ENCODE measurements around the gene DLX6. TPM values are rescaled to one million over a fixed set of nuclear protein-coding genes. Genes with fewer than 3 reads are reported as not detected.

Gene DLX6
- total RNA-seq, 6 experiments from 2014 or later, result not detected

- H3K4me1 Mint-ChIP-seq (ENCODE audit: low read depth), result no peaks in the 10 kb centered on the region
- H3K4me3 Mint-ChIP-seq, result no peak overlapping the region
- no peaks in the 10 kb centered on the region; the same call in 1 of the 2 replicates for H3K36me3 Mint-ChIP-seq (ENCODE audit: low read depth)
- DNase-seq, result no peak
- TF ChIP-seq CTCF (IDR thresholded peaks at IDR 0.05), result no peak
- H3K9me3 Mint-ChIP-seq, result no peaks in the 10 kb centered on the region
- H3K27me3 Mint-ChIP-seq (ENCODE audit: insufficient read depth), result peaks cover 50% of the 10 kb centered on the region
- H3K27ac Mint-ChIP-seq, result no peak overlapping the region
Observed at GRCh38 chr7:97004247-97005182, 838 bp upstream of the DLX6 start.

GRCh38 chr7:97006055-97006815 is 882 bp downstream of the DLX6 start:
- Mint-ChIP-seq H3K27me3 (ENCODE audit: insufficient read depth) (peaks cover 52% of the 10 kb centered on the region), H3K4me3 (peak overlapping the region; percentile 42), H3K9me3 (no peaks in the 10 kb centered on the region), H3K4me1 (ENCODE audit: low read depth) (no peaks in the 10 kb centered on the region), H3K27ac (no peak overlapping the region), H3K36me3 (ENCODE audit: low read depth) (no peaks in the 10 kb centered on the region; the same call in 1 of the 2 replicates)
- TF ChIP-seq CTCF (IDR thresholded peaks at IDR 0.05), result no peak
- no peak for DNase-seq

- no peaks in the 10 kb centered on the region; the same call in 1 of the 2 replicates for H3K36me3 Mint-ChIP-seq (ENCODE audit: low read depth)
- no peaks in the 10 kb centered on the region for H3K4me1 Mint-ChIP-seq (ENCODE audit: low read depth)
- DNase-seq, result no peak
- no peak for TF ChIP-seq CTCF (IDR thresholded peaks at IDR 0.05)
- H3K9me3 Mint-ChIP-seq, result no peaks in the 10 kb centered on the region
- H3K27ac Mint-ChIP-seq, result no peak overlapping the region
- H3K27me3 Mint-ChIP-seq (ENCODE audit: insufficient read depth), result peaks cover 54% of the 10 kb centered on the region
- H3K4me3 Mint-ChIP-seq, result no peak overlapping the region
Observed at GRCh38 chr7:97006816-97007582, 1.6 kb downstream of the DLX6 start.

GRCh38 chr7:97007583-97007861 is 2.2 kb downstream of the DLX6 start:
- DNase-seq, result no peak
- Mint-ChIP-seq H3K36me3 (ENCODE audit: low read depth) (no peaks in the 10 kb centered on the region; the same call in 1 of the 2 replicates), H3K9me3 (no peaks in the 10 kb centered on the region), H3K4me1 (ENCODE audit: low read depth) (no peaks in the 10 kb centered on the region), H3K4me3 (no peak overlapping the region), H3K27ac (no peak overlapping the region), H3K27me3 (ENCODE audit: insufficient read depth) (peaks cover 51% of the 10 kb centered on the region)
- TF ChIP-seq CTCF (IDR thresholded peaks at IDR 0.05), result no peak

GRCh38 chr7:97008275-97008917 is 3.0 kb downstream of the DLX6 start:
- no peak overlapping the region for H3K27ac Mint-ChIP-seq
- H3K36me3 Mint-ChIP-seq (ENCODE audit: low read depth), result no peaks in the 10 kb centered on the region; the same call in 1 of the 2 replicates
- no peaks in the 10 kb centered on the region for H3K9me3 Mint-ChIP-seq
- DNase-seq, result no peak
- H3K27me3 Mint-ChIP-seq (ENCODE audit: insufficient read depth), result peaks cover 49% of the 10 kb centered on the region
- TF ChIP-seq CTCF (IDR thresholded peaks at IDR 0.05), result no peak
- no peaks in the 10 kb centered on the region for H3K4me1 Mint-ChIP-seq (ENCODE audit: low read depth)
- no peak overlapping the region for H3K4me3 Mint-ChIP-seq
